Nephron progenitor cell (in vitro differentiated cells): Measurements from ENCODE around the gene CYRIA.

Experiments used
- DNase-seq: peaks from one replicate; pipeline ENCODE4 v3.0.0; 2021
- H3K27ac Mint-ChIP-seq: 2 replicates; pipeline ENCODE4 v1.8.0; 2021; ENCODE audit warnings: mild to moderate bottlenecking, moderate library complexity, mixed read lengths
- H3K27me3 Mint-ChIP-seq: 2 replicates; pipeline ENCODE4 v1.8.0; 2021; ENCODE audit warnings: mild to moderate bottlenecking, low read depth, mixed read lengths; ENCODE audit not compliant: poor library complexity
- H3K36me3 Mint-ChIP-seq: 2 replicates; pipeline ENCODE4 v1.8.0; 2021; ENCODE audit warnings: low read depth, mixed read lengths
- H3K4me1 Mint-ChIP-seq: 2 replicates; pipeline ENCODE4 v1.8.0; 2021; ENCODE audit warnings: mixed read lengths
- H3K4me3 Mint-ChIP-seq: 2 replicates; pipeline ENCODE4 v1.8.0; 2021; ENCODE audit warnings: mild to moderate bottlenecking, moderate library complexity, mixed read lengths
- H3K9me3 Mint-ChIP-seq: 2 replicates; pipeline ENCODE4 v1.8.0; 2021; ENCODE audit warnings: mild to moderate bottlenecking, moderate library complexity, mixed read lengths
- CTCF ChIP-seq: fragments of 200-600 bp; sonication (generic); IDR thresholded peaks from 2 replicates; pipeline ENCODE4 v1.5.0; 2021; ENCODE audit warnings: antibody characterized with exemption

Gene CYRIA

GRCh38 chr2:16629044-16629443 lies 36.6 kb downstream of the CYRIA start:
- H3K27ac Mint-ChIP-seq: peak overlapping the region; percentile 55
- H3K9me3 Mint-ChIP-seq: no peaks in the 10 kb centered on the region

GRCh38 chr2:16628314-16628713 lies 37.3 kb downstream of the CYRIA start:
- DNase-seq: no peak
- Mint-ChIP-seq H3K36me3 (peaks cover under 1% of the 10 kb centered on the region), H3K4me1 (peaks cover 80% of the 10 kb centered on the region), H3K9me3 (no peaks in the 10 kb centered on the region), H3K27ac (no peak overlapping the region), H3K27me3 (peaks cover 10% of the 10 kb centered on the region), H3K4me3 (no peak overlapping the region)
- TF ChIP-seq CTCF: no peak

More at GRCh38 chr2:16629044-16629443, 36.6 kb downstream of the CYRIA start:
- Mint-ChIP-seq H3K36me3 (no peaks in the 10 kb centered on the region), H3K4me3 (no peak overlapping the region), H3K4me1 (peaks cover 84% of the 10 kb centered on the region), H3K27me3 (peaks cover 10% of the 10 kb centered on the region)
- no peak for TF ChIP-seq CTCF
- DNase-seq: no peak

DNA sequence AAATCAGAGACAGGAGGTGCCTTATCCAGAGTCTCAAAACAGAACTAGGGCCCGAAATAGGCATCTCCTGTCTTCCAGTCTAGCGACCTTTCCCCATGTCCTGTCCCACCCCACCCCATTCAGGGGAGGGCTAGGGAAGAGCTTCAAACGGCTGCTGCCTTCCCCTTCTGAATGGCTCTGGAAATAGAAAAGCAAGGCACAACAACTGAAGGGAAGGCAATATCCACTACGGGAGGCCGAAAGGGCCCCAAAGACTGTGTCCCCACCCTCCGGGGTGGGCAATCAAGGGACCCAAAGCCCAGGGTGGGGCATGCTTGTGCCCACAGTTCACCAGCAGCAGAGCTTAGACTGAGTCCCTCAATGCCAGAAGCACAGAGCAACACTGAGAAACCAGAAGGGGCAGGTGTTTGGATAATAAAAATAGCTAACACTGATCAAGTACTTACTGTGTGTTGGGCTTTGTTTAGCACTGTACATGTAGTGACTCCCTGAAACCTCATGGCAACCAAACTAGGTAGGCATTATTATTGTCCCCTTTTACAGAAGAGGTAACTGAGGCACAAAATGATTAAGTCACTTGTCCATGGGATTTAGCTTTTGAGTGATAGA lies 38.5 kb downstream of the CYRIA start:
- Mint-ChIP-seq H3K4me1 (peaks cover 80% of the 10 kb centered on the region), H3K9me3 (no peaks in the 10 kb centered on the region), H3K4me3 (no peak overlapping the region), H3K27me3 (peaks cover 6% of the 10 kb centered on the region), H3K36me3 (peaks cover 6% of the 10 kb centered on the region), H3K27ac (no peak overlapping the region)
- no peak for DNase-seq
- no peak for TF ChIP-seq CTCF

- no peak for TF ChIP-seq CTCF
- Mint-ChIP-seq H3K4me1 (peaks cover 80% of the 10 kb centered on the region), H3K27ac (peak overlapping the region; percentile 91), H3K36me3 (peaks cover 10% of the 10 kb centered on the region), H3K27me3 (peaks cover 6% of the 10 kb centered on the region), H3K9me3 (no peaks in the 10 kb centered on the region), H3K4me3 (no peak overlapping the region)
- DNase-seq: no peak
Measured at GRCh38 chr2:16626497-16626896, 39.1 kb downstream of the CYRIA start.

- Mint-ChIP-seq H3K9me3 (no peaks in the 10 kb centered on the region), H3K4me3 (no peak overlapping the region), H3K36me3 (peaks cover 15% of the 10 kb centered on the region), H3K27me3 (peaks cover 6% of the 10 kb centered on the region), H3K4me1 (peaks cover 74% of the 10 kb centered on the region), H3K27ac (peak overlapping the region; percentile 77)
- no peak for DNase-seq
- no peak for TF ChIP-seq CTCF
Measured at GRCh38 chr2:16625759-16626158, 39.9 kb downstream of the CYRIA start.

- TF ChIP-seq CTCF: no peak
Measured at GRCh38 chr2:16625201-16625729, 40.4 kb downstream of the CYRIA start.

More at GRCh38 chr2:16625201-16625729, 40.4 kb downstream of the CYRIA start:
- Mint-ChIP-seq H3K36me3 (peaks cover 15% of the 10 kb centered on the region), H3K27me3 (peaks cover 6% of the 10 kb centered on the region), H3K9me3 (no peaks in the 10 kb centered on the region), H3K4me1 (peaks cover 74% of the 10 kb centered on the region), H3K27ac (peak overlapping the region; percentile 92), H3K4me3 (peak overlapping the region; percentile 41)
- no peak for DNase-seq
